Endothelial cell of umbilical vein (primary cell): ENCODE measurements around the gene TMEM250. TPM values are rescaled to one million over a fixed set of nuclear protein-coding genes. Genes with fewer than 3 reads are reported as not detected.
"Not testable (repeated sequence)": the region's sequence is repeated elsewhere in the genome, so short reads cannot be mapped to it uniquely, and the experiment has no call there.

ENCODE experiments used
- BruUV-seq: library from RNA; stranded (reverse); fragments of 400-500 nt; replicated peaks from 2 replicates; lab custom pipeline; 2021; lab: Mats Ljungman, UMichigan
- CTCF ChIA-PET: fragments of 300-600, 350-600 bp; sonication (Branson Sonifier 250); formaldehyde crosslinking; loops from one replicate; lab custom pipeline; 2021; ENCODE audit warnings: antibody characterized with exemption, inconsistent platforms; lab: Charles Lee
- POLR2A ChIA-PET: fragments of 300-600, 350-600 bp; sonication (Branson Sonifier 250); formaldehyde crosslinking; loops from one replicate; lab custom pipeline; 2021; ENCODE audit warnings: antibody characterized with exemption, inconsistent platforms; lab: Charles Lee
- DNase-seq: peaks from one replicate; pipeline ENCODE4 v3.0.0-alpha.2; 2011; ENCODE audit warnings: low read depth, low spot score
- FAIRE-seq: peaks from 2 replicates; lab custom pipeline; 2011; peaks lifted over from hg19 to GRCh38; lab: Jason Lieb, UNC
- H2AFZ ChIP-seq: 2 replicates; pipeline ENCODE4 v1.6.0; 2012; ENCODE audit warnings: low read depth, low read length, control low read depth, inconsistent platforms
- H3K27ac ChIP-seq: 2 replicates; pipeline ENCODE4 v1.5.1; 2011; ENCODE audit warnings: low read depth, mild to moderate bottlenecking, control low read depth, low read length, moderate library complexity; ENCODE audit not compliant: insufficient read depth
- H3K27me3 ChIP-seq, 2 experiments: 2 replicates each; pipeline versions ENCODE4 v1.6.0 to v1.6.1; 2011; ENCODE audit warnings: low read length in 2 of 2, mixed read lengths in 1 of 2; ENCODE audit not compliant: control insufficient read depth in 2 of 2, insufficient read depth in 2 of 2
- H3K36me3 ChIP-seq, 2 experiments: 2 replicates in 1 of 2; 3 replicates in 1 of 2; pipeline ENCODE4 v1.5.1; 2011; ENCODE audit warnings: low read length in 2 of 2, mild to moderate bottlenecking in 1 of 2, moderate library complexity in 1 of 2; ENCODE audit not compliant: control insufficient read depth in 2 of 2, insufficient read depth in 2 of 2; ENCODE audit errors: extremely low read depth in 1 of 2
- H3K4me1 ChIP-seq: 3 replicates; pipeline ENCODE4 v1.5.1; 2011; ENCODE audit warnings: mild to moderate bottlenecking, low read length; ENCODE audit not compliant: control insufficient read depth, insufficient read depth; ENCODE audit errors: extremely low read depth
- H3K4me2 ChIP-seq: 2 replicates; pipeline ENCODE4 v1.6.1; 2011; ENCODE audit warnings: low read length, control low read depth, mixed read lengths; ENCODE audit not compliant: insufficient read depth
- H3K4me3 ChIP-seq, 3 experiments: fragments of 200-600 bp in 1 of 3; sonication (generic), shearing (Covaris generic) in 1 of 3; replicated peaks in 1 of 3; 2 replicates each; pipeline ENCODE4 v1.5.1; 2011 to 2016; ENCODE audit warnings: control low read depth in 3 of 3, low read length in 3 of 3, mild to moderate bottlenecking in 2 of 3, inconsistent platforms in 1 of 3, low read depth in 1 of 3, moderate library complexity in 1 of 3; ENCODE audit not compliant: insufficient read depth in 1 of 3
- H3K79me2 ChIP-seq: 2 replicates; pipeline ENCODE4 v1.6.0; 2012; ENCODE audit warnings: low read length, inconsistent platforms; ENCODE audit not compliant: control insufficient read depth, insufficient read depth
- H3K9ac ChIP-seq: replicated peaks from 2 replicates; pipeline ENCODE3; 2011; ENCODE audit warnings: low read length, control low read depth; ENCODE audit not compliant: insufficient read depth; ENCODE audit errors: extremely low read depth
- H3K9me1 ChIP-seq: replicated peaks from 3 replicates; pipeline ENCODE4 v1.6.0; 2011; ENCODE audit warnings: mild to moderate bottlenecking, low read length; ENCODE audit not compliant: control insufficient read depth, insufficient read depth; ENCODE audit errors: extremely low read depth
- H3K9me3 ChIP-seq: replicated peaks from 2 replicates; pipeline ENCODE4 v1.5.1; 2012; ENCODE audit warnings: low read length, inconsistent platforms; ENCODE audit not compliant: control insufficient read depth, insufficient read depth
- H4K20me1 ChIP-seq: replicated peaks from 2 replicates; pipeline ENCODE3; 2011; ENCODE audit warnings: mild to moderate bottlenecking, low read length; ENCODE audit not compliant: control insufficient read depth, insufficient read depth; ENCODE audit errors: extremely low read depth
- CTCF ChIP-seq, 2 donors: IDR thresholded peaks; 1 replicate in 1 of 2; 2 replicates in 1 of 2; pipeline ENCODE4 v1.5.1; 2011; ENCODE audit warnings: low read length in 2 of 2, mild to moderate bottlenecking in 2 of 2, moderate library complexity in 2 of 2, control low read depth in 1 of 2, inconsistent platforms in 1 of 2, low read depth in 1 of 2; ENCODE audit not compliant: insufficient read depth in 1 of 2; ENCODE audit errors: extremely low read depth in 1 of 2
- EZH2 ChIP-seq: IDR thresholded peaks from 2 replicates; pipeline ENCODE4 v1.6.1; 2012; ENCODE audit warnings: borderline replicate concordance, low read depth, mild to moderate bottlenecking, moderate library complexity, low read length, inconsistent platforms; ENCODE audit not compliant: severe bottlenecking
- GATA2 ChIP-seq: IDR thresholded peaks from 2 replicates; pipeline ENCODE4 v1.7.0; 2011; ENCODE audit warnings: low read depth, mild to moderate bottlenecking, moderate library complexity, mixed read lengths, low read length; ENCODE audit not compliant: insufficient read length, insufficient read depth
- MAX ChIP-seq: IDR thresholded peaks from 2 replicates; pipeline ENCODE4 v1.6.1; 2011; ENCODE audit not compliant: insufficient read depth, insufficient read length
- dilution Hi-C: fragments of 300-500 bp; cut with MboI; formaldehyde crosslinking; loops from one replicate; pipeline ENCODE4 v1.15.0; 2019; ENCODE audit warnings: low sequenced_read_pairs; ENCODE audit not compliant: extremely low pct_ligation_motif_present
- intact Hi-C: fragments of 100-400 bp; cut with micrococcal nuclease; formaldehyde crosslinking; loops from one replicate; pipeline ENCODE4 v1.10.0; 2022
- polyA plus RNA-seq, 4 experiments: library from polyadenylated mRNA; depleted of rRNA in 3 of 4; stranded (reverse) in 3 of 4; unstranded in 1 of 4; fragments of >200 nt; gene quantifications; 2 replicates each; pipeline versions ENCODE4 v1.2.1 to v1.2.3, GENCODE V29; 2011 to 2012; ENCODE audit warnings: missing spikeins in 1 of 4
- total RNA-seq: library from RNA; stranded (reverse); gene quantifications from 2 replicates; pipeline ENCODE4 v1.2.3, GENCODE V29; 2021

Gene TMEM250
- total and polyA plus RNA-seq, 2 donors (not counting 3 experiments of a cell fraction or from before 2014, with no cell fraction given), result 24.9 to 49.9 TPM

- CTCF ChIA-PET, dilution Hi-C loops, H3K27ac ChIP-seq, POLR2A ChIA-PET, H2AFZ ChIP-seq, H3K4me3 ChIP-seq, FAIRE-seq, H3K79me2 ChIP-seq, BruUV-seq, H3K27me3 ChIP-seq, H3K4me1 ChIP-seq, H4K20me1 ChIP-seq, H3K9ac ChIP-seq, H3K4me2 ChIP-seq, DNase-seq, H3K9me1 ChIP-seq, H3K36me3 ChIP-seq, H3K9me3 ChIP-seq: not testable (repeated sequence)
- intact Hi-C loops, result loop anchor here (10.0 kb wide), 1 partner anchor 54 kb away; the partner anchor contains the start of gene LHX3
These were observed 32.1 kb upstream of the TMEM250 start for GRCh38 chr9:136150664-136151213.

- DNase-seq, result no peak
- ChIA-PET POLR2A (no interaction called here), CTCF (no interaction called here)
- Histone ChIP-seq H4K20me1 (no peaks in the 10 kb centered on the region), H3K4me1 (no peaks in the 10 kb centered on the region), H3K9me3 (no peaks in the 10 kb centered on the region), H2AFZ (no peak overlapping the region), H3K4me3 (no peak overlapping the region), H3K27ac (no peak overlapping the region), H3K27me3 (peaks cover 0 to 2% of the 10 kb centered on the region in 2 experiments), H3K9me1 (no peaks in the 10 kb centered on the region), H3K79me2 (no peaks in the 10 kb centered on the region), H3K9ac (no peak overlapping the region), H3K36me3 (no peaks in the 10 kb centered on the region), H3K4me2 (no peak overlapping the region)
- no peak for FAIRE-seq
- TF ChIP-seq GATA2, result no peak
- no peak for TF ChIP-seq CTCF (IDR thresholded peaks at IDR 0.05; ENCODE audit: extremely low read depth in 1 of 2, insufficient read depth in 1 of 2, low read depth in 1 of 2, low read length in 2 of 2)
- no peak for TF ChIP-seq EZH2
- no peak for TF ChIP-seq MAX
- dilution Hi-C loops, result no loop called here
- BruUV-seq, result no TSS peak
- intact Hi-C loops, result loop anchor here (10.0 kb wide), 1 partner anchor 55 kb away; the partner anchor contains the start of gene LHX3
These were observed 31.2 kb upstream of the TMEM250 start for GRCh38 chr9:136149853-136150252.
